ENCODE measurements around the gene CHN2. TPM values are rescaled to one million over a fixed set of nuclear protein-coding genes. Genes with fewer than 3 reads are reported as not detected.
A peak's percentile ranks its signal among the peaks of the same experiment; 100 is the strongest.

Gene CHN2
- total and polyA plus RNA-seq, 8 donors: 2.8 to 8.9 (median 4.3) TPM

- H3K9me3 ChIP-seq: no peaks in the 10 kb centered on the region
- H3K4me1 ChIP-seq: peaks cover under 1% of the 10 kb centered on the region in 2 donors
- ATAC-seq (no peak), DNase-seq (no peak)
- no peaks in the 10 kb centered on the region for H3K36me3 ChIP-seq
- no peak overlapping the region for H3K4me3 ChIP-seq
- no peak overlapping the region for H3K27ac ChIP-seq
- intact Hi-C loops (cut with DNase I): no loop called here
- TF ChIP-seq CTCF (IDR thresholded peaks at IDR 0.05): no peak
- H3K27me3 ChIP-seq: peaks cover 0 to 9% of the 10 kb centered on the region in 2 donors
Observed at GRCh38 chr7:29184599-29184998, 10.0 kb upstream of the CHN2 start.

GRCh38 chr7:29185613-29186012, 9.0 kb upstream of the CHN2 start:
- peaks cover 4 to 10% of the 10 kb centered on the region in 2 donors for H3K4me1 ChIP-seq
- intact Hi-C loops (cut with DNase I): no loop called here
- no peak overlapping the region for H3K4me3 ChIP-seq
- peaks cover 0 to 15% of the 10 kb centered on the region in 2 donors for H3K27me3 ChIP-seq
- H3K27ac ChIP-seq: no peak overlapping the region
- ATAC-seq (no peak), DNase-seq (no peak)
- H3K36me3 ChIP-seq: no peaks in the 10 kb centered on the region
- no peak for TF ChIP-seq CTCF (IDR thresholded peaks at IDR 0.05)
- no peaks in the 10 kb centered on the region for H3K9me3 ChIP-seq

- DNase-seq: peak; percentile 33 to 84 (median 62)
- Histone ChIP-seq H3K27me3 (peaks cover 6 to 42% of the 10 kb centered on the region in 2 donors), H3K36me3 (no peaks in the 10 kb centered on the region), H3K4me3 (no peak overlapping the region), H3K9me3 (no peaks in the 10 kb centered on the region), H3K27ac (no peak overlapping the region), H3K4me1 (peaks cover 4 to 24% of the 10 kb centered on the region in 2 donors)
- intact Hi-C loops (cut with DNase I): loop anchor here in 1 of 2 donors (10.0 kb wide), 1 partner anchor 215 kb away; no protein-coding TSS in a partner anchor
- ATAC-seq: peak; percentile 88
- peak; percentile 63 to 78 for TF ChIP-seq CTCF (IDR thresholded peaks at IDR 0.05)
Observed at GRCh38 chr7:29189743-29190201, 4.8 kb upstream of the CHN2 start.

GRCh38 chr7:29190349-29191045, 4.1 kb upstream of the CHN2 start:
- DNase-seq (no peak), ATAC-seq (peak; percentile 51)
- H3K27me3 ChIP-seq: peaks cover 7 to 49% of the 10 kb centered on the region in 2 donors
- no peak overlapping the region for H3K4me3 ChIP-seq
- no peak for TF ChIP-seq CTCF (IDR thresholded peaks at IDR 0.05)
- no peaks in the 10 kb centered on the region for H3K9me3 ChIP-seq
- H3K36me3 ChIP-seq: no peaks in the 10 kb centered on the region
- H3K27ac ChIP-seq: no peak overlapping the region
- peaks cover 4 to 31% of the 10 kb centered on the region in 2 donors for H3K4me1 ChIP-seq
- intact Hi-C loops (cut with DNase I): loop anchor here in 1 of 2 donors (10.0 kb wide), 1 partner anchor 214 kb away; no protein-coding TSS in a partner anchor

- Histone ChIP-seq H3K36me3 (no peaks in the 10 kb centered on the region), H3K4me1 (peaks cover 4 to 47% of the 10 kb centered on the region in 2 donors), H3K27ac (no peak overlapping the region), H3K4me3 (no peak overlapping the region), H3K9me3 (no peaks in the 10 kb centered on the region), H3K27me3 (peaks cover 11 to 67% of the 10 kb centered on the region in 2 donors)
- intact Hi-C loops (cut with DNase I): loop anchor here in 1 of 2 donors (10.0 kb wide), 1 partner anchor 212 kb away; no protein-coding TSS in a partner anchor
- ATAC-seq (no peak), DNase-seq (no peak)
- TF ChIP-seq CTCF (IDR thresholded peaks at IDR 0.05): no peak
Observed at GRCh38 chr7:29192323-29192722, 2.3 kb upstream of the CHN2 start.
